Measurements from ENCODE around the gene STXBP3. TPM values are rescaled to one million over a fixed set of nuclear protein-coding genes. Genes with fewer than 3 reads are reported as not detected.
A peak's percentile ranks its signal among the peaks of the same experiment; 100 is the strongest.

STXBP3 gene
- total and polyA plus RNA-seq, 9 of the 15 experiments (the other 6 are each of a cell fraction or from before 2014, with no cell fraction given) = 32.5 to 52.5 (median 39.2) TPM

GRCh38 chr1:108708691-108709660 lies 37.5 kb upstream of the STXBP3 start (continued):
- TF ChIP-seq XRCC5 (IDR thresholded peaks at IDR 0.05; ENCODE audit: low read depth, low read length) (0 out of 2 replicates have a peak, but pooled peaks have one; percentile 58), CBFB (CRISPR knock-in tag; IDR thresholded peaks at IDR 0.05) (0 out of 2 replicates have a peak, but pooled peaks have one; percentile 72), PKNOX1 (IDR thresholded peaks at IDR 0.05) (peak; percentile 65; the same call in 1 of the 2 replicates)

- Histone ChIP-seq H3K9me1 (ENCODE audit: control insufficient read depth, insufficient read depth, low read length) (no peaks in the 10 kb centered on the region), H3K9ac (ENCODE audit: insufficient read depth in 1 of 2, low read depth in 2 of 2, low read length in 2 of 2) (no peak within 1 kb of the TSS), H4K20me1 (replicated peaks; ENCODE audit: control insufficient read depth, insufficient read depth, low read length) (no peaks in the 10 kb centered on the region), H3K27ac (ENCODE audit: extremely low read depth, low read depth, low read length) (no peak within 1 kb of the TSS), H3K36me3 (ENCODE audit: control insufficient read depth, insufficient read depth, low read length) (no peaks in the 10 kb centered on the region), H3K4me1 (replicated peaks in 1 of 2; ENCODE audit: control insufficient read depth in 2 of 2, insufficient read depth in 2 of 2, low read length in 2 of 2) (no peaks in the 10 kb centered on the region), H2AFZ (ENCODE audit: low read depth, low read length) (no peak within 1 kb of the TSS), H3K4me3 (no peak within 1 kb of the TSS), H3K9me3 (replicated peaks; ENCODE audit: control insufficient read depth, insufficient read depth, low read depth, low read length) (no peaks in the 10 kb centered on the region), H3K79me2 (ENCODE audit: control insufficient read depth, insufficient read depth, low read length) (no peaks in the 10 kb centered on the region), H3K4me2 (ENCODE audit: insufficient read depth, low read length) (no peak within 1 kb of the TSS), H3K27me3 (ENCODE audit: control insufficient read depth in 2 of 2, insufficient read depth in 2 of 2, low read length in 2 of 2) (peaks cover 15 to 19% of the 10 kb centered on the region in 2 experiments; a peak in 4 of 5 replicates)
- BruUV-seq (replicated peaks) = no TSS peak
- in situ Hi-C loops (cut with MboI) = no loop called here
- ATAC-seq (no peak; the same call in 2 of the 3 replicates), FAIRE-seq (peak; percentile 35), DNase-seq (ENCODE audit: extremely low read depth in 1 of 4, low spot score in 3 of 4) (no peak)
- TF ChIP-seq ELK3 (CRISPR knock-in tag; IDR thresholded peaks at IDR 0.05) (no peak), ADNP (tag; IDR thresholded peaks at IDR 0.05) (no peak), TGIF2 (CRISPR knock-in tag; IDR thresholded peaks at IDR 0.05) (no peak), HNRNPK (IDR thresholded peaks at IDR 0.05; ENCODE audit: low read depth, low read length, poor library complexity, severe bottlenecking) (no peak), SRSF9 (IDR thresholded peaks at IDR 0.05; ENCODE audit: borderline replicate concordance, low read depth, low read length) (no peak)
- WGBS (ENCODE audit: insufficient coverage, low coverage, missing lambda C conversion rate) = 6% methylated on average over 9 of the region's 9 CpGs
- ChIA-PET CTCF (ENCODE audit: low intra/inter-chr PET ratio) (no interaction called here), POLR2A (interaction anchor here (0.6 to 2.1 kb wide), 4 partner anchors 10 to 89 kb away, joined by 3 to 12 read pairs (median 4); no protein-coding TSS in a partner anchor)
- intact Hi-C loops (cut with micrococcal nuclease) = loop anchor here (5.0 kb wide), 1 partner anchor 105 kb away; no protein-coding TSS in a partner anchor
These were observed 33.8 kb upstream of the STXBP3 start, which contains the start of gene FNDC7 for GRCh38 chr1:108712606-108713150. TSS of gene FNDC7 (plus strand) at chr1:108712908. CDS start at chr1:108712934, 26 bp downstream.
